ENCODE data around the gene ARHGAP24. TPM values are rescaled to one million over a fixed set of nuclear protein-coding genes. Genes with fewer than 3 reads are reported as not detected.

The ARHGAP24 gene
- total and polyA plus RNA-seq, 4 donors: 16.1 to 40.5 (median 24.4) TPM

DNA sequence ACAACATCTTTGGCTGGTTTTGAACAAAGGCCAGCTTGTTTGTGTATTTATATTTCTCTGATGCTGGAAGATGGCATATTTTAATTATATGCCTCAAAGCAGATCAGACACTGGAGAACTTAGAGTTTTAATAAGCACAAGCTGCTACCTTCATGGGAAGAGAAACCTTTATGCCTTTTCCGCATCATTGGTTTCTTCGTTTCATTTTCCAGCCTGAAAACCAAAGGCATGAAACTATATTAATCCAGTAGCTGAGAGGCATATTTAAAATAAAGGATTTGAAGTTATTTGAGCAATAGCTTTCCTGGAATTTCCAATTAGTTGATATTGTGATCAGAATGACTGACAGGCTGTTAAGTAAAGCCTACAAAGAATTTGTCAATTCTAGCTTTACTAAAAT lies 141.0 kb downstream of the ARHGAP24 start:
- H3K27me3 ChIP-seq (ENCODE audit: control insufficient read depth, insufficient read depth, low read length): no peaks in the 10 kb centered on the region
- DNase-seq (ENCODE audit: low read depth in 4 of 6, low spot score in 6 of 6): peak in 1 of 6 donors; percentile 53
- no CpG with 5 or more reads among the region's 2 CpGs for WGBS (ENCODE audit: insufficient coverage)
- H3K4me1 ChIP-seq (ENCODE audit: control insufficient read depth, insufficient read depth, low read length): no peaks in the 10 kb centered on the region
- H3K9me3 ChIP-seq (ENCODE audit: control insufficient read depth, insufficient read depth, low read length): no peaks in the 10 kb centered on the region
- H3K36me3 ChIP-seq (ENCODE audit: control insufficient read depth, insufficient read depth, low read length): no peaks in the 10 kb centered on the region
- H3K27ac ChIP-seq (ENCODE audit: low read depth, low read length): no peak overlapping the region
- H3K4me3 ChIP-seq (ENCODE audit: low read depth, low read length): no peak overlapping the region

DNA sequence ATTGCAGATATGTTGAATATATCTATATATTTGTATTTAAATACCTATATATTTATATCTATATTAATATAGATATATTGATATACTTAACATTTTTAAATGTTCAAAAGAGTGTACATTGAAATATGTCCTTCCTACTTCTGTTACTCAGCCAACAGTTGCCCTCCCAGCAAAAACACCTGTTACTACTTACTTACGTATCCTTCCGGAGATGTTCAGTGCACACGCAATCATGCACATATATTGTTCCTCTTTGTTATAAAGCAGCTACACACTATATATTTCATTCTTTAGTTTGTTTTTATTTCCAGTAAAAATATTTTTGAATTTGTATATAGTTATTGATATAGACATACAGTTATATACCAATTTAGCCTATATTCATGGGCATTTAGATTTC lies 142.3 kb downstream of the ARHGAP24 start:
- Histone ChIP-seq H3K27ac (ENCODE audit: low read depth, low read length) (no peak overlapping the region), H3K9me3 (ENCODE audit: control insufficient read depth, insufficient read depth, low read length) (no peaks in the 10 kb centered on the region), H3K27me3 (ENCODE audit: control insufficient read depth, insufficient read depth, low read length) (no peaks in the 10 kb centered on the region), H3K36me3 (ENCODE audit: control insufficient read depth, insufficient read depth, low read length) (no peaks in the 10 kb centered on the region), H3K4me3 (ENCODE audit: low read depth, low read length) (no peak overlapping the region), H3K4me1 (ENCODE audit: control insufficient read depth, insufficient read depth, low read length) (no peaks in the 10 kb centered on the region)
- 50% methylated on average over 2 of the region's 3 CpGs for WGBS (ENCODE audit: insufficient coverage)
- DNase-seq (ENCODE audit: low read depth in 4 of 6, low spot score in 6 of 6): no peak

DNA sequence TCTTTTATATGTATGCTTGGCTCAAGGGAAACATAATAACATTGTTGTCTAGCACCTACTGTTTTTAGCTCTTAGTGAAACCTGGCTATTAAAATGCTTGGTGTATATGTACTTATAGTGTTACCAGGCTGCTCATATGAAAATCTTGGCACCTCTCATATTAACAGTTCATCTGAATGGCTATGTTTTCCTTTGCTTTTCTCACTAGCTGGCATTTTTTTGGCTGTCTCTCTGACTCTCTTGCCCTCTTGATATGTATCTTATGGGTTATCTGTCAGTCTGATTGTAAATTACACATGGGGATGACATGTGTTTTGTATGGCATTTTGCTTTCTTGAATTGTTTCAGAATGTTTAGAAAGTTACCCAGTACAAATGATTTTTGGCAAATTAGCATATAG lies 158.0 kb downstream of the ARHGAP24 start:
- Histone ChIP-seq H3K4me1 (ENCODE audit: control insufficient read depth, insufficient read depth, low read length) (no peaks in the 10 kb centered on the region), H3K4me3 (ENCODE audit: low read depth, low read length) (no peak overlapping the region), H3K36me3 (ENCODE audit: control insufficient read depth, insufficient read depth, low read length) (no peaks in the 10 kb centered on the region), H3K27me3 (ENCODE audit: control insufficient read depth, insufficient read depth, low read length) (no peaks in the 10 kb centered on the region), H3K27ac (ENCODE audit: low read depth, low read length) (no peak overlapping the region), H3K9me3 (ENCODE audit: control insufficient read depth, insufficient read depth, low read length) (peaks cover 6% of the 10 kb centered on the region)
- peak in 1 of 6 donors; percentile 83 for DNase-seq (ENCODE audit: low read depth in 4 of 6, low spot score in 6 of 6)

DNA sequence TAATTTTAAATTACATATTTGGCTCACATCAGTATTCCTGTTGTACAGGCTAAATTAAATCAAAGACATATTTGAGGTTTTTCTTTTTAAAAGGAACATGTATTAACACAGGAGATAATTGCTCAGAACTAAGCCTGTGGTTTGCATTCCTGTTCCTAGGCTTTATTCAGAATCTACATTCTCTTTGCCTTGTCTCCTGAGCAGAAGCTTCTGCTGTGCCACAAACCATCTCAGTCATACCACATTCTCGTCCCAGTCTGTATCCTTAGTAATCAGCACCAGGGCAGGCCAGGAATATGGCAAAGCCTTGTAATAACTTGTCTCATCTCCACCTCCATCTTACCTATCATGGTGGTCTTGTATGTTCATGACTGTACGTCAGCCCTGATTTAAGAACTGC lies 162.8 kb downstream of the ARHGAP24 start:
- Histone ChIP-seq H3K4me1 (ENCODE audit: control insufficient read depth, insufficient read depth, low read length) (no peaks in the 10 kb centered on the region), H3K27ac (ENCODE audit: low read depth, low read length) (no peak overlapping the region), H3K27me3 (ENCODE audit: control insufficient read depth, insufficient read depth, low read length) (no peaks in the 10 kb centered on the region), H3K9me3 (ENCODE audit: control insufficient read depth, insufficient read depth, low read length) (no peaks in the 10 kb centered on the region), H3K36me3 (ENCODE audit: control insufficient read depth, insufficient read depth, low read length) (no peaks in the 10 kb centered on the region), H3K4me3 (ENCODE audit: low read depth, low read length) (no peak overlapping the region)
- WGBS (ENCODE audit: insufficient coverage): 100% methylated on average over 1 of the region's 2 CpGs
- no peak for DNase-seq (ENCODE audit: low read depth in 4 of 6, low spot score in 6 of 6)

DNA sequence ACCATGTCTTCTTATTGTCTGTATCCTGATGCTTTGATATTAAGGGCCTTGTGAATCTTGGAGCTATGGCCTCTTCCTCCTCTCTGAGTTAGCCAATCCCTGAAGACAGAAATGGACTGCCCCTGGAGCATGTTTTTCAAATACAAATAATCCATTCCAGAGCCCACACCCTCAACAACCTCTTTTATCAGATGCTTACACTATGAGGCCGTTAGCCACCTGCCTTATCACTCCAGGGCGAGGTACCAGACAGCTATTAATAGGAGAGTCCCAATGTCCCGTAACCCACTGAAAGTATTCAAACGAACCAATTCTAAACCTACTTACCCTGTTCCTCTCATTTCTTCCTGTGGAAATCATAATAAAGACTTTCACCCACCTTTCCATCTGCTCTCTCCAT lies 165.0 kb downstream of the ARHGAP24 start:
- Histone ChIP-seq H3K9me3 (ENCODE audit: control insufficient read depth, insufficient read depth, low read length) (no peaks in the 10 kb centered on the region), H3K4me1 (ENCODE audit: control insufficient read depth, insufficient read depth, low read length) (no peaks in the 10 kb centered on the region)
- 93% methylated on average over 4 of the region's 4 CpGs for WGBS (ENCODE audit: insufficient coverage)

DNA sequence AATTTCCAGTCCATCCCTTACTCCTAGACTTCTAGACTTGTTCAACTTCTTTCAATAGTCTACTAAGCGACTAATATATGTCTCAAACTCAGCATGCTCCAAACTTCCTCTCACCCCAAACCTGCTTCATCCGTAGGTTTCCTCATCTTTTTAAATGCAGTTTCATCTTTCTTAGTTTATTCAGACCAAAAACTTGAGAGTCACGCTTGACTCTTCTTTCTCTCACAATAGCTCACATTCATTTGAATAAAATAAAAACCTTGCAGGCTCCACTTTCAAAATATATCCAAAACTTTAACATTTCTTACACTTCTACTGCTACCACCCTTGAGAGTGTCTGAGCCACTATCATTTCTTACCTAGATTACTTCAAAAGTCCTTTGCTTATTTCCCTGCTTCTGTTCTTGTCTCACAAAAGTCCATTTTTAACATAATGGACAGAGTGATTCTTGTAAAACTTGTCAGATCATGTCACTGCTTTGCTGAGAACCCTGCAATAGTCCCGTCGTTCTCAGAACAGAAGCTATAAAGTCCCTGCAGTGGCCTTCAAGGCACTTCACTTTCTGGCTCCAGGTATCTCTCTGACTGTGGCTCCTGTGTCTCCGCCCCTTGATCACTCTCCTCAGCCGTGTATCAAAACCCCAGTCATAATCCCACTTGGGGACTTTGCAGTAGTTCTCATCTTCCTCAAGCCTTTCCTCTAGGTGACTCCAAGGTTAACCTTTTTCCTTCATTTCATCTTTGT lies 167.6 kb downstream of the ARHGAP24 start:
- no peak for DNase-seq (ENCODE audit: low read depth in 4 of 6, low spot score in 6 of 6)
- no peaks in the 10 kb centered on the region for H3K27me3 ChIP-seq (ENCODE audit: control insufficient read depth, insufficient read depth, low read length)
- 90% methylated on average over 7 of the region's 7 CpGs for WGBS (ENCODE audit: insufficient coverage)

More for the DNA sequence above, 165.0 kb downstream of the ARHGAP24 start:
- H3K27ac ChIP-seq (ENCODE audit: low read depth, low read length): no peak overlapping the region
- no peaks in the 10 kb centered on the region for H3K36me3 ChIP-seq (ENCODE audit: control insufficient read depth, insufficient read depth, low read length)
- no peak for DNase-seq (ENCODE audit: low read depth in 4 of 6, low spot score in 6 of 6)
- no peak overlapping the region for H3K4me3 ChIP-seq (ENCODE audit: low read depth, low read length)
- no peaks in the 10 kb centered on the region for H3K27me3 ChIP-seq (ENCODE audit: control insufficient read depth, insufficient read depth, low read length)

DNA sequence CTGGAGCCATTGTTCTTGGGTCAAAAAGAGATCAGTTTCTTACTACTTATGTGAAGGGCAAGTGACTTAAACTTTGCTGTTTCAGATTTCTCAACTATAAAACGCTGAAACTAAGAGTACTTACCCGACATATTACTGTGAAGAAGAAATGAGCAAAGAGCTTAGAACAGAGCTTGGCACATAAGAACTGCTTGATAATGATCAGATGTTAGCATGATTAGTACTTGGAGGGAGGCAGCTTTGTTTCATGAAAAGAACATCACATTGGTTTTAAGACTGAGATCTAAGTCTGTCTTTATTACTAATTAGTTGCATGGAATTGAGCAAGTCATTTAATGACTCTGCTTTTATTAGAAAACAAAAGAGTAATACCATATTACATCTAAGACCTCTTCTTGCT lies 169.1 kb downstream of the ARHGAP24 start:
- WGBS (ENCODE audit: insufficient coverage): 100% methylated on average over 1 of the region's 2 CpGs
- H3K9me3 ChIP-seq (ENCODE audit: control insufficient read depth, insufficient read depth, low read length): no peaks in the 10 kb centered on the region
- DNase-seq (ENCODE audit: low read depth in 4 of 6, low spot score in 6 of 6): no peak

More for the DNA sequence above, 167.6 kb downstream of the ARHGAP24 start:
- Histone ChIP-seq H3K4me1 (ENCODE audit: control insufficient read depth, insufficient read depth, low read length) (no peaks in the 10 kb centered on the region), H3K27ac (ENCODE audit: low read depth, low read length) (no peak overlapping the region), H3K9me3 (ENCODE audit: control insufficient read depth, insufficient read depth, low read length) (no peaks in the 10 kb centered on the region), H3K4me3 (ENCODE audit: low read depth, low read length) (no peak overlapping the region), H3K36me3 (ENCODE audit: control insufficient read depth, insufficient read depth, low read length) (no peaks in the 10 kb centered on the region)

DNA sequence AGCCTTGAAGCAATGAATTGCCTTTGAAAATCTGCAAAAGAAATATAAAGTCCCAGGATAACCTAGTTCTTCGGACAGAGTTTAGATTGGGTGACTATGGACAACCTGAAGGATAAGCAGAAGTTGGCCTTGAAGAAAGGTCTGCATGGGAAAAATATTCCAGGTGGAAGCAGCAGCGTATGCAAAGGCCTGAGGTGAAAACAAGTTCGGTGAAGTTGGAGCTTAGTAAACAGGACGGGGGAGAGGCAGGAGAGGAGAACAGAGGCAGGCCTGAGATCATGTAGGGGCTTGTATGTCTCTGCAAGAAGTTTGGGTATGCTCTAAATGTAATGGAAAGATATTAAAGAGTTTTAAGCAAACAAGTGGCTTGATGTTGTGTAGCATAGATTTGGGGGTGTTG lies 176.0 kb downstream of the ARHGAP24 start:
- Histone ChIP-seq H3K27me3 (ENCODE audit: control insufficient read depth, insufficient read depth, low read length) (no peaks in the 10 kb centered on the region), H3K4me3 (ENCODE audit: low read depth, low read length) (no peak overlapping the region), H3K4me1 (ENCODE audit: control insufficient read depth, insufficient read depth, low read length) (no peaks in the 10 kb centered on the region), H3K9me3 (ENCODE audit: control insufficient read depth, insufficient read depth, low read length) (no peaks in the 10 kb centered on the region), H3K27ac (ENCODE audit: low read depth, low read length) (no peak overlapping the region), H3K36me3 (ENCODE audit: control insufficient read depth, insufficient read depth, low read length) (no peaks in the 10 kb centered on the region)
- DNase-seq (ENCODE audit: low read depth in 4 of 6, low spot score in 6 of 6): no peak
- 83% methylated on average over 4 of the region's 4 CpGs for WGBS (ENCODE audit: insufficient coverage)

More for the DNA sequence above, 169.1 kb downstream of the ARHGAP24 start:
- no peaks in the 10 kb centered on the region for H3K27me3 ChIP-seq (ENCODE audit: control insufficient read depth, insufficient read depth, low read length)
- no peak overlapping the region for H3K27ac ChIP-seq (ENCODE audit: low read depth, low read length)
- no peaks in the 10 kb centered on the region for H3K36me3 ChIP-seq (ENCODE audit: control insufficient read depth, insufficient read depth, low read length)
- H3K4me1 ChIP-seq (ENCODE audit: control insufficient read depth, insufficient read depth, low read length): no peaks in the 10 kb centered on the region
- H3K4me3 ChIP-seq (ENCODE audit: low read depth, low read length): no peak overlapping the region

DNA sequence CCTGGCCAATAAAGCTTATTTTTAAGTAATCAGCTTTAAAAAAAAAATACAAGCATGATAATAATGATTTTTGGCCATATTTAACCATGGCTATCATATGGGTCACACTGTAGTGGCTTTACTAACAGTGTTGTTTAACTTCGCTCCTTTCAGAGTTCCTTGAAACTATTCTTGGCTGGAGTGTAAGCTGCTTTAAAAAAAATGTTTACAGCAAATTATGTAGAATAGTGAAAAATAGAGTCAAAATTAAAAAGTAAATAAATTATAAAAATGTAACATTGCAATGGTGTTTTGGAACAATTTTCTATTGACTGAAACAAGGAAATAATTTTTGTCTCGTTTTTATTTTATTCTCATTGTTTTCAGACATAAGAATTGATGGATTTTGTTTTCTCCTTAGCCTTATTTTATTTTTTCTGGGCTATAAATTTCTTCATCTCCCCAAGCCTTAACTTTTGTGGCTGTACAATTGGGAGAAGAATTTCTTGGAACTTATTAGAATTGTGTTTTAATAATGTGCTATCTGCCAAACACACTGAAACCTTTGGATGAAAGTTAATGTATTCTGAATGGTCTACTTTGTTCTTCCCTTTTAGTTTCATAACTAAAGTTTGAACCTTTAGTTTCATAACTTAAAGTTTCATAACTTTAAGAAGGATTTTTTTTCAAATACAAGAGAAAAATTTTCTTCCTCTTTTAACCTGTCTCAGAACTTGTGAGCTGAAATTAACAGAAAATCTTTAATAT lies 182.0 kb downstream of the ARHGAP24 start:
- H3K27ac ChIP-seq (ENCODE audit: low read depth, low read length): no peak overlapping the region

More for the DNA sequence above, 182.0 kb downstream of the ARHGAP24 start:
- Histone ChIP-seq H3K27me3 (ENCODE audit: control insufficient read depth, insufficient read depth, low read length) (no peaks in the 10 kb centered on the region), H3K4me1 (ENCODE audit: control insufficient read depth, insufficient read depth, low read length) (no peaks in the 10 kb centered on the region), H3K36me3 (ENCODE audit: control insufficient read depth, insufficient read depth, low read length) (no peaks in the 10 kb centered on the region), H3K4me3 (ENCODE audit: low read depth, low read length) (no peak overlapping the region), H3K9me3 (ENCODE audit: control insufficient read depth, insufficient read depth, low read length) (no peaks in the 10 kb centered on the region)
- WGBS (ENCODE audit: insufficient coverage): no CpG with 5 or more reads among the region's 2 CpGs
- DNase-seq (ENCODE audit: low read depth in 4 of 6, low spot score in 6 of 6): no peak
